DMS114 treated with DMSO at 0.1 percent for 48 hours (cell line): ENCODE data around the gene CLCA2.
"Not testable (repeated sequence)": the region's sequence is repeated elsewhere in the genome, so short reads cannot be mapped to it uniquely, and the experiment has no call there.

Experiments used
- DNase-seq: peaks from one replicate; lab custom pipeline; 2025; ENCODE audit not compliant: unreplicated experiment; lab: John Stamatoyannopoulos, UW

Gene CLCA2

DNA sequence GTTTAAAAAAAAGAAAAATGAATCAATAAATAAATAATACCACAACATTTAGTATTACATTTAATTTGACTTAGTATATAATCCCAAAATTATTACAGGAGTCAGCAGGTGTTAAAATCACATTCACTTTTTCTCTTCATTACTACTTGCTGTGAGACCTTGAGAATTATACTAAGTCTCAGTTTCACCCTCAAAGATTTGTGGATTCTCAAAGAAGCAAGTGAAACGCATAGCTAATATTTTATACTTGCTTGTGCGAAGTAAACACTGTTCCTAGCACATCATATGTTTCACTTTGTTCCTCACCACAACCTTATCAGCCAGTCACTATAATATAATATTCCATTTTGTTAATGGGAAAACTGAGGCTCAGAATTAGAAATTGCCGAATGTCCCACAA lies 48.8 kb downstream of the CLCA2 start:
- DNase-seq: no peak

- DNase-seq: no peak
Observed at GRCh38 chr1:86477256-86477655, 53.3 kb downstream of the CLCA2 start.

GRCh38 chr1:86477682-86478081 lies 53.7 kb downstream of the CLCA2 start:
- DNase-seq: no peak

DNA sequence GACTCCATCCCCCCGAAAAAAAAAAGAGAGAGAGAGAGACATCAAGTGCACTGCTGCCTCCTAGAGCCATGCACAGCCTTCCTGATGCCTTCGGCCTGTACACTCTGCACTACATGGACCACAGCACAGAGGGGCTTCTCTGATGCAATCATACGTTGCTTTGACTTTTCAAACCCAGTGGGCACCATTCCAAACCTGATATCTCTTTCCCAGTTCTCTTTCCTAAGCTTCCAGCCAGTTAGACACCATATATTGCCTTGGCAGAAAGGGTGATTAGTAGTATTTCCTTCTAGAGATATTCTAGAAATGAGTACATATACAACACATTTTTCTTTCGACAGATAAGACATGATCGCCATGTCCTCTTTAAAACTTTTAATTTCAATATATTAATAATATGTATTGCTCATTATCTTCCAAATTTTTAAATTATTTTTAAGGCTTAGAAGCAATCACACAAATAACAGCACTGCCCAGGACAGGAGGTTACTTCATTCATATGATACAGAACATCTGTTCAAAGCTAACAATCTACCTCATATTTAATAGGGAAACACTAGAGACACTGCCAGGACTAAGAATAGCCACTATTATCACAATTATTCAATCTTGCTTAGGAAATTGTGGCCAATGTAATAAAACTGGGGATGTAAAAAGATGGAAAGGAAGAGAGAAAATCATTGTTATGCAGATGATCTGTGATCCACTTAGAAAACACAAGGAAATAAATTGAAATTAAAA lies 54.6 kb downstream of the CLCA2 start:
- no peak for DNase-seq

DNA sequence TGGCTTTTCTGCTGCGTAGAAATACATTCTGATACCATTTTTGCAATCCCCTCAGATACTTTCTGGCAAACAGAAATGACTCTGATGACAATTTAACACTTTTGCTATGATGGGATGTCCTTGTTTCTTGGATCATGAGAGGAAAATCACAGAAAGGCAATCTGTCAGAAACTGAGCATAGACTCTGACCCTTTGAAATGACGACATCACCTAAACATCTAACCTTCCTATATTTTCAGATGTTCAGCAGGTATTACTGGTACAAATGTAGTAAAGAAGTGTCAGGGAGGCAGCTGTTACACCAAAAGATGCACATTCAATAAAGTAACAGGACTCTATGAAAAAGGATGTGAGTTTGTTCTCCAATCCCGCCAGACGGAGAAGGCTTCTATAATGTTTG lies 58.0 kb downstream of the CLCA2 start:
- no peak for DNase-seq

GRCh38 chr1:86487131-86487810 lies 63.3 kb downstream of the CLCA2 start:
- DNase-seq: no peak

- no peak for DNase-seq
Observed at GRCh38 chr1:86487811-86488141, 63.8 kb downstream of the CLCA2 start.

- no peak for DNase-seq
Observed at GRCh38 chr1:86489242-86489878, 65.4 kb downstream of the CLCA2 start.

DNA sequence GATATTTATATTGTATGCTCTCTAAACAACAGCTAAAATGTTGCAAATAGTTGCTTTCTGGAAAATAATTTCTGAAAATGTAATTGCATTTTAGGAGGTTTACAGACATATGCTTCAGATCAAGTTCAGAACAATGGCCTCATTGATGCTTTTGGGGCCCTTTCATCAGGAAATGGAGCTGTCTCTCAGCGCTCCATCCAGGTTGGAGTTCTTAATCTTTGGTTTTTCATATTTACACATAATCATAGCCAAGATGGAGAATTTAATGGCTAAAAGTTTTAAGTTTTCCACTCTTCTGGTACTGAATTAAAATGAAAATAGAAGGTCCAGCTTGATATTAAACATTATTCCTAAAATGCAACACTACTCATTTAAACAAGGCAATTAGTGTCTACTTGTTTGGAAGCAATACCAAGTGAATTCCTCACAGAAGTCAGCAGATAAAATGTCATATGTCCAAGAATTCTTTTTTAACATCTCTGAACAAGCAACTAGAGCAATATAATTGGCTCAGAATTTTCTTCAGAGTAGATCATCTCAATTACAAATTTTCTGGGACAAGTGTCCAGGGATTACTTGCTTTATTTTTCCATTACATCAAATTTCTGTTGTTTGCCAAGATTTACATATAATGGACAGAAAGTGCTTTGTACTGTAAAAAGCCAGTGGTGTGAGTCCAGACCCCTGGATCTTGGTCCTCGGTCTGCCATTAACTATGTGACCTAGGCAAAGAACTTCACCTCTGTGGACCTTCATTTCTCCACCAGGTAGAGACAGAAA lies 67.4 kb downstream of the CLCA2 start:
- no peak for DNase-seq

GRCh38 chr1:86498281-86498680 lies 74.3 kb downstream of the CLCA2 start:
- DNase-seq: no peak

GRCh38 chr1:86499987-86500593 lies 76.1 kb downstream of the CLCA2 start:
- DNase-seq: peak; percentile 32

- no peak for DNase-seq
Observed at GRCh38 chr1:86500714-86501113, 76.7 kb downstream of the CLCA2 start.

- not testable (repeated sequence) for DNase-seq
Observed at GRCh38 chr1:86502125-86502646, 78.2 kb downstream of the CLCA2 start.

DNA sequence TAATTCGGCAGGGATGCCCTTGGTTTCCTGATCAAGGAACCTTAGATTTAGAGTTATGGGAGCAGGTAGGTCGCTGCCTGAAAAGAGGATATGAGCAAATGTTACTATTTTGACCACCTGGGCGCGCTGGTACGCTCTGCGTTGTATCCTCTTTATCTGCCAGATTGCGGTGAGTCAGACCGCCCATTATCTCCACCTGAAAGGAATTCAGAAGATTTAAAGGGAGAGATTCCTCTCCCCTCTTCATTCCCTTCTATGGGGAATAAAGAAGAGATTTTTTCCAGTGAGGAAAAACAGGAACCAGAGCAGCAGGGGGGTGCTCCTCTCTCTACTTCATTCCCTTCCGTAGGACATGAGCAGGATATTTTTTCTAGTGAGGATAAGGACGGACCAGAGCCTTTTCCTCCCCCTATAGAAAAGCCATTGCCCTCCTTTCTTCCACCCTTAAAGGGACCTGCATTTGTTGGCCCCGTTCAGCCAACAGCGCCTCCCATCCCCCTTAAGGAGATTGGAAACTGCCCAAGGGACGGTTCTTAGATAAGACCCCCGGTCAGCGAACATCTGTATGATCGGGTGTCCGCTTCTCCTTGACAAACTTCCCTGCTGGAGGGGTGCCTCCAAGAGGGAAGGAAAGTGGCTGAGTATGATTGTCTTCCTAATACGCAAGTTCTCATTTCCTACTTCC lies 78.9 kb downstream of the CLCA2 start:
- no peak for DNase-seq

DNA sequence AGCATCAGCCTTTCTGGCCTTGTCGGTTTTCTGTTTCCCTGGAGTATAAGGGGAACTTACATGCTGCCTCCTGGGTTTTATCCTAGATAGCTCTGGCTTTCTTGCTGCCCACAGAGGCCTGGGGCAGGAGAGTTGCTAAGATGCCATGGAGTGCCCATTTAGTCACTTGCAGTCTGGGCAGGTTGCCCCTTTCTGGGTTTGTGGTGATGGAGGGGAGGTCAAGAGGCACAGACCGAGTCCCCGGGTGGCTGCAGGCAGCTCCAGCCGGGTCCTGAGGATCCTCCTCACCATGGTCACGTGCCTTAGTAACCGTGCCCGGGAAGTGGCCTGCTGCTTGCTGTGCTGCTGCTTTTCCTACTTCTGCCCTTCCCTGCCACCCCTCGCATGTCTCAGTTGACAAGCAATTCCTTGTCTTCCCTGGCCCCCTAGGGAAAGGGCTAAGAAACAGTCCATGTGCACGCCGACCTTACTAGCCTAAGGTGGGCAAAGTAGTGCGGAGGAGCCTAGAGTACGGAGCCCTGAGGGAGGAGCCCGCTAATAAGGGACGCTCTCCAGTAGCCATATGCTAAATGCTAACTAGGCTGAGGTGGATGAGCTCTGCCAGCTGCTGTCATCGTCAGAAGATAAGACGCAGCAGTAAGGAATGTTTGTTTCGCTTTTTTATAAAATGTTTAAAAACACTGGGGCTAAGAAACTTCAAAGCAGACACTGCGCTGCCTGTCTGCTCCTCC lies 79.6 kb downstream of the CLCA2 start:
- no peak for DNase-seq

DNA sequence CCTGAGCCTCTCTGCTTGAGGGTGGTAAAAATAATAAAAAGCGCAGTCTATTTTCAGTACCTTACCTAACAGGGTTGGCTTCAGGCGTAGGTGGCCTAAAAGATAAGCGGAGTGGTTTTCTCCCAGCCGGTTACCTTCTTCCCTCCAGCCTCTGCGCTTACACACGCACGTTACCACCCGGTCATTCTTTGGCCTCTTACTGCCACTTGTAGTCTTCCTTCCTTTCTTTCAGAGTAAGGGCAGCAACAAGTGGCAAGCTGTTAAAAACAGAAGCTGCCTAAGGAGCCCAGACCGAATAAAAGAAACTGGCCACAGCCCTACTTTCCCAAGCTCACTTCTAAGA lies 80.1 kb downstream of the CLCA2 start:
- no peak for DNase-seq

GRCh38 chr1:86504895-86505563 lies 81.1 kb downstream of the CLCA2 start:
- no peak for DNase-seq

DNA sequence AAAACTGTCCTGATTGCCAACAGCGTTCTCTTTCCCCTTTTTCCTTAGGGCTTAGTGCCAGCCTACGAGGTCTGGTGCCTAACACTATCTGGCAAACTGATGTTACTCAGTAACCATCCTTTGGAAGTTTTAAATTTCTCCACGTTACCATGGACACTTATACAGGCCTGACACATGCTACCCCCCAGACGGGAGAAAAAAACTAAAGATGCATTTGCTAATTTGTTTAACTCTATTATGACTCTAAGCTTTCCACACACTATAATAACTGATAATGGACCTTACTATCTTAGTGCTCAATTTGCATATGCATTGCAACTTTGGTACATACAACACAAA lies 81.6 kb downstream of the CLCA2 start:
- DNase-seq: no peak
